Fibroblast of pulmonary artery (primary cell): Measurements from ENCODE around the gene RDX.
A peak's percentile ranks its signal among the peaks of the same experiment; 100 is the strongest.
"Not testable (repeated sequence)": the region's sequence is repeated elsewhere in the genome, so short reads cannot be mapped to it uniquely, and the experiment has no call there.

ENCODE experiments used
- DNase-seq: peaks from one replicate; pipeline ENCODE4 v3.0.0-alpha.2; 2010; ENCODE audit warnings: low read depth
- H3K4me3 ChIP-seq: replicated peaks from 2 replicates; pipeline ENCODE4 v1.5.1; 2011; ENCODE audit warnings: low read depth, mild to moderate bottlenecking, control low read depth, low read length, moderate library complexity
- TF ChIP-seq, protein P1 (sequence below): IDR thresholded peaks from 2 replicates; pipeline ENCODE4 v1.5.1; 2011; ENCODE audit warnings: mild to moderate bottlenecking, control low read depth, low read length, inconsistent platforms; ENCODE audit errors: missing control alignments

The RDX gene

GRCh38 chr11:110318638-110319404, 22.4 kb upstream of the RDX start:
- no peak for DNase-seq
- TF ChIP-seq, protein P1, sequence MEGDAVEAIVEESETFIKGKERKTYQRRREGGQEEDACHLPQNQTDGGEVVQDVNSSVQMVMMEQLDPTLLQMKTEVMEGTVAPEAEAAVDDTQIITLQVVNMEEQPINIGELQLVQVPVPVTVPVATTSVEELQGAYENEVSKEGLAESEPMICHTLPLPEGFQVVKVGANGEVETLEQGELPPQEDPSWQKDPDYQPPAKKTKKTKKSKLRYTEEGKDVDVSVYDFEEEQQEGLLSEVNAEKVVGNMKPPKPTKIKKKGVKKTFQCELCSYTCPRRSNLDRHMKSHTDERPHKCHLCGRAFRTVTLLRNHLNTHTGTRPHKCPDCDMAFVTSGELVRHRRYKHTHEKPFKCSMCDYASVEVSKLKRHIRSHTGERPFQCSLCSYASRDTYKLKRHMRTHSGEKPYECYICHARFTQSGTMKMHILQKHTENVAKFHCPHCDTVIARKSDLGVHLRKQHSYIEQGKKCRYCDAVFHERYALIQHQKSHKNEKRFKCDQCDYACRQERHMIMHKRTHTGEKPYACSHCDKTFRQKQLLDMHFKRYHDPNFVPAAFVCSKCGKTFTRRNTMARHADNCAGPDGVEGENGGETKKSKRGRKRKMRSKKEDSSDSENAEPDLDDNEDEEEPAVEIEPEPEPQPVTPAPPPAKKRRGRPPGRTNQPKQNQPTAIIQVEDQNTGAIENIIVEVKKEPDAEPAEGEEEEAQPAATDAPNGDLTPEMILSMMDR, result no peak
- no peak overlapping the region for H3K4me3 ChIP-seq

GRCh38 chr11:110317516-110317932, 21.1 kb upstream of the RDX start:
- peak; percentile 72 for DNase-seq
- H3K4me3 ChIP-seq, result no peak overlapping the region
- TF ChIP-seq, protein P1, result no peak

- DNase-seq, result no peak
- no peak overlapping the region for H3K4me3 ChIP-seq
- TF ChIP-seq, protein P1, result no peak
These were observed 18.1 kb upstream of the RDX start for GRCh38 chr11:110314366-110315095.

GRCh38 chr11:110312670-110313069, 16.3 kb upstream of the RDX start:
- DNase-seq, result no peak
- TF ChIP-seq, protein P1, result no peak
- H3K4me3 ChIP-seq, result no peak overlapping the region

DNA sequence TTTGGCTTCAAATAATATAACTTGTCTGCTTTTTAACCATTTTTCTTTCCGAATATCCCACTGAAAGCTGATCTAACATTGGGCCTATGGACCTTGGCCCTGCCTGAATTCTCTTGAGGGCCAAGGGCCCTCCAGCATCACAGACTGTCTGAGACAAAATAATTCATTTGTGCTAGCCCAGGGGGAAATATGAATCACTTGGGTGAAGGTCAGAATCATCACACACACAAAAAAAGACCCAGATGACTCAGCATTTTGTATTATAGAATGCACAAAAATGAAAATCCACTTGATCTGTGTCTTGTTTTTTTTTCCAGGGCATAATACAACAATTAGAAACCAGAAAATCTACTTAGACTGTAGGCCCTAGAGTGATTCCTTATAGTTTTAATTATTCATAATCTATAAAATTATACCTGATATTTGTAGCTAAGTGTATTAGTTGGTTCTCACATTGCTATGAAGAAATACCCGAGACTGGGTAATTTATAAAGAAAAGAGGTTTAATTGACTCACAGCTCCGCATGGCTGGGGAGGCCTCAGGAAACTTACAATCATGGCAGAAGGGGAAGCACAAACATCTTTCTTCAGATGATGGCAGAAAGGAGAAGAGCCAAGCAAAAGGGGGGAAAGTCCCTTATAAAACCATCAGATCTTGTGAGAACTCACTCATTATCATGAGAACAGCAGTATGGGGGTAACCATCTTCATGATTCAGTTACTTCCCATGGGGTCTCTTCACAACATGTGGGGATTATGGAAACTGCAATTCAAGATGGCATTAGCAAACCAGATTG, 15.6 kb upstream of the RDX start:
- DNase-seq, result peak; percentile 83
- TF ChIP-seq, protein P1, result no peak
- no peak overlapping the region for H3K4me3 ChIP-seq

- DNase-seq, result no peak
- H3K4me3 ChIP-seq, result no peak overlapping the region
- TF ChIP-seq, protein P1, result no peak
These were observed 11.7 kb upstream of the RDX start for GRCh38 chr11:110308071-110308470.

DNA sequence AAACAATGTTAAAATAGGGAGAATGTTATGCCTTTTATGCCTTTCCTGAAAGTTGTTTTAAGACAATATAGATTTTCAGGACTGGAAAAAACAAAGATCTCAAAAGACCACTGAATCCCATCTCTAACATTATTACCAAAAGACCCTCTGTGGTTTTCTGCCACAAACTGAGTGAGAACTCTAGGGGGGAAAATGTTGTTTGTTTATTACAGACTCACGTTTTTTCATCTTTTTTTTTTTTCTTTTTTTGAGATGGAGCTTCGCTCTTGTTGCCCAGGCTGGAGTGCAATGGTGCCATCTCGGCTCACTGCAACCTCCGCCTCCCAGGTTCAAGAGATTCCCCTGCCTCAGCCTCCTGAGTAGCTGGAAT, 9.6 kb upstream of the RDX start:
- not testable (repeated sequence) for DNase-seq, H3K4me3 ChIP-seq
